Type B pancreatic cell (in vitro differentiated cells): ENCODE measurements around the gene GOLGB1. TPM values are rescaled to one million over a fixed set of nuclear protein-coding genes. Genes with fewer than 3 reads are reported as not detected.
"Not testable (repeated sequence)": the region's sequence is repeated elsewhere in the genome, so short reads cannot be mapped to it uniquely, and the experiment has no call there.

ENCODE experiments used
- DNase-seq: peaks from one replicate; pipeline ENCODE4 v3.0.0; 2021; ENCODE audit warnings: mixed read lengths; ENCODE audit not compliant: unreplicated experiment; ENCODE audit errors: extremely low spot score
- H3K27ac Mint-ChIP-seq: 2 replicates; pipeline ENCODE4 v1.8.0; 2021; ENCODE audit warnings: mild to moderate bottlenecking, mixed read lengths
- H3K27me3 Mint-ChIP-seq: 2 replicates; pipeline ENCODE4 v1.8.0; 2021; ENCODE audit warnings: mixed read lengths
- H3K36me3 Mint-ChIP-seq: 2 replicates; pipeline ENCODE4 v1.8.0; 2021; ENCODE audit warnings: mixed read lengths
- H3K4me1 Mint-ChIP-seq: one replicate; pipeline ENCODE4 v1.8.0; 2021; ENCODE audit warnings: mixed read lengths; ENCODE audit not compliant: unreplicated experiment
- H3K4me3 Mint-ChIP-seq: 2 replicates; pipeline ENCODE4 v1.8.0; 2021; ENCODE audit warnings: mild to moderate bottlenecking, mixed read lengths
- H3K9me3 Mint-ChIP-seq: 2 replicates; pipeline ENCODE4 v1.8.0; 2021; ENCODE audit warnings: mixed read lengths
- CTCF ChIP-seq: fragments of 200-600 bp; sonication (generic); conservative IDR thresholded peaks from 2 replicates; pipeline ENCODE4 v1.5.0; 2021; ENCODE audit warnings: antibody characterized with exemption, mild to moderate bottlenecking
- total RNA-seq: library from RNA; stranded (reverse); gene quantifications from 2 replicates; pipeline ENCODE4 v1.2.1, GENCODE V29; 2021; ENCODE audit warnings: low replicate concordance

GOLGB1 gene
- total RNA-seq, 1 donor from 2014 or later: 49.9 TPM

- TF ChIP-seq CTCF: no peak
- no peak overlapping the region for H3K4me3 Mint-ChIP-seq
- no peak overlapping the region for H3K27ac Mint-ChIP-seq
- peaks cover 17% of the 10 kb centered on the region for H3K36me3 Mint-ChIP-seq
- no peak for DNase-seq
- H3K27me3 Mint-ChIP-seq: no peaks in the 10 kb centered on the region
- no peaks in the 10 kb centered on the region for H3K4me1 Mint-ChIP-seq
- H3K9me3 Mint-ChIP-seq: no peaks in the 10 kb centered on the region
Measured at GRCh38 chr3:121698476-121698875, 51.1 kb downstream of the GOLGB1 start.

GRCh38 chr3:121696186-121696585 lies 53.4 kb downstream of the GOLGB1 start:
- peaks cover 21% of the 10 kb centered on the region for H3K36me3 Mint-ChIP-seq
- H3K9me3 Mint-ChIP-seq: no peaks in the 10 kb centered on the region
- no peak for DNase-seq
- no peaks in the 10 kb centered on the region for H3K4me1 Mint-ChIP-seq
- no peak for TF ChIP-seq CTCF
- H3K27ac Mint-ChIP-seq: no peak overlapping the region
- H3K4me3 Mint-ChIP-seq: no peak overlapping the region
- H3K27me3 Mint-ChIP-seq: no peaks in the 10 kb centered on the region

- Mint-ChIP-seq H3K27me3 (no peaks in the 10 kb centered on the region), H3K4me1 (no peaks in the 10 kb centered on the region), H3K9me3 (no peaks in the 10 kb centered on the region), H3K4me3 (no peak overlapping the region), H3K27ac (no peak overlapping the region), H3K36me3 (peaks cover 29% of the 10 kb centered on the region)
- DNase-seq: no peak
- no peak for TF ChIP-seq CTCF
Measured at GRCh38 chr3:121692010-121692699, 57.4 kb downstream of the GOLGB1 start.

DNA sequence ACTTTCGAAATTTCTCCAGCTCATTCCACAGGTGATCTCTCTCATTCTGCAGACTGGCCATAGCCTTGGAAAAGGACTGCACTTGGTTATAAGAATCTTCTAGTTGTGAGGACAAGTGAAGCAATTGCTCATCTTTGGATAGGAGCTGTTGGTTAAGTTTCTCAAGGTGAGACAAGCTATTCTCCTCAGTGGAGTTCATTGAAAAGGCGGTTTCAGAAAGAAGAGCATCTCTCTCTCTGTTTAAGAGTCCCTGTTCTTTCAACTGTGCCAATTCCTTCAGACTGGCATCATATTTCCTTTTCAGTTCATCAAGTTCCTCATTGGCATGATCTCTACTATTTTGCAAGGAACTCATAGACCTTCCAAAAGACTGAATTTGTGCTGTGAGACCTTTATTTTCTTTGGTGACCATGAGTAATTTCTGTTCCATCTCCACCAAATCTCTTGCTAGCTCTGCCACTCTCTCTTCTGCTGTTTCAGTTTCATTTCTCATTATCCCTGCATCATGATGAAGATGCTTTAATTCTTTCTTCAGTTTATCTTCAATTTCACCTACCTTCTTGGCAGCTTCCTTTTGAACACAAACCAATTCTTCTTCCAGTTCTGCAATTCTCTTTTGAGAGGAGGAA lies 58.6 kb downstream of the GOLGB1 start:
- no peak overlapping the region for H3K4me3 Mint-ChIP-seq
- H3K27ac Mint-ChIP-seq: no peak overlapping the region
- peaks cover 39% of the 10 kb centered on the region for H3K36me3 Mint-ChIP-seq
- no peaks in the 10 kb centered on the region for H3K27me3 Mint-ChIP-seq
- no peak for TF ChIP-seq CTCF
- no peaks in the 10 kb centered on the region for H3K4me1 Mint-ChIP-seq
- no peaks in the 10 kb centered on the region for H3K9me3 Mint-ChIP-seq
- DNase-seq: no peak

GRCh38 chr3:121688747-121689146 lies 60.8 kb downstream of the GOLGB1 start:
- not testable (repeated sequence) for H3K27me3 Mint-ChIP-seq, H3K9me3 Mint-ChIP-seq, DNase-seq, H3K27ac Mint-ChIP-seq, H3K4me1 Mint-ChIP-seq, H3K4me3 Mint-ChIP-seq
- peaks cover 52% of the 10 kb centered on the region for H3K36me3 Mint-ChIP-seq

- Mint-ChIP-seq H3K4me1 (no peaks in the 10 kb centered on the region), H3K27ac (no peak overlapping the region), H3K27me3 (no peaks in the 10 kb centered on the region), H3K36me3 (peaks cover 52% of the 10 kb centered on the region), H3K4me3 (no peak overlapping the region), H3K9me3 (peaks cover 9% of the 10 kb centered on the region)
- no peak for DNase-seq
- no peak for TF ChIP-seq CTCF
Measured at GRCh38 chr3:121681792-121682191, 67.7 kb downstream of the GOLGB1 start.
